GM23338 (cell line): ENCODE data around the gene CX3CR1. TPM values are rescaled to one million over a fixed set of nuclear protein-coding genes. Genes with fewer than 3 reads are reported as not detected.

ENCODE experiments used
- ATAC-seq: fragments of 200-7000 bp; cut with Tn5 transposase; 3 replicates; pipeline ENCODE4 v1.9.1; 2020
- DNase-seq: peaks from one replicate; pipeline ENCODE4 v3.0.0-alpha.2; 2015; ENCODE audit warnings: low spot score
- H2AFZ ChIP-seq: fragments of 200-600 bp; sonication (generic); 2 replicates; pipeline ENCODE4 v1.8.0; 2016; ENCODE audit warnings: antibody characterized with exemption, mild to moderate bottlenecking, moderate library complexity
- H3F3A ChIP-seq: fragments of 200-600 bp; sonication (generic); replicated peaks from 2 replicates; pipeline ENCODE4 v1.8.0; 2017; ENCODE audit warnings: antibody characterized with exemption, mixed run types, low read depth
- H3K27ac ChIP-seq: fragments of 200-600 bp; sonication (generic); 2 replicates; pipeline ENCODE4 v1.6.1; 2016; ENCODE audit warnings: low read depth
- H3K27me3 ChIP-seq: fragments of 200-600 bp; sonication (generic); 2 replicates; pipeline ENCODE4 v1.8.0; 2016; ENCODE audit warnings: mild to moderate bottlenecking, mixed run types, moderate library complexity; ENCODE audit not compliant: insufficient read depth
- H3K36me3 ChIP-seq: fragments of 200-600 bp; sonication (generic); 2 replicates; pipeline ENCODE4 v1.8.0; 2016; ENCODE audit warnings: mild to moderate bottlenecking; ENCODE audit not compliant: insufficient read depth
- H3K4me1 ChIP-seq: fragments of 200-600 bp; sonication (generic); 2 replicates; pipeline ENCODE4 v1.8.0; 2016; ENCODE audit warnings: mild to moderate bottlenecking, moderate library complexity; ENCODE audit not compliant: insufficient read depth
- H3K4me2 ChIP-seq: fragments of 200-600 bp; sonication (generic); 2 replicates; pipeline ENCODE4 v1.7.1; 2017; ENCODE audit warnings: mixed run types
- H3K4me3 ChIP-seq: fragments of 200-600 bp; sonication (generic); 2 replicates; pipeline ENCODE4 v1.6.1; 2016; ENCODE audit warnings: mixed run types
- H3K79me2 ChIP-seq: fragments of 200-600 bp; sonication (generic); replicated peaks from 2 replicates; pipeline ENCODE4 v1.8.0; 2017; ENCODE audit warnings: mild to moderate bottlenecking; ENCODE audit not compliant: insufficient read depth
- H3K9me2 ChIP-seq: fragments of 200-600 bp; sonication (generic); 2 replicates; pipeline ENCODE4 v1.8.0; 2017; ENCODE audit not compliant: insufficient read depth
- H4K20me1 ChIP-seq: fragments of 200-600 bp; sonication (generic); replicated peaks from 2 replicates; pipeline ENCODE4 v1.8.0; 2017; ENCODE audit warnings: mild to moderate bottlenecking; ENCODE audit not compliant: insufficient read depth
- H3K27ac Mint-ChIP-seq: 2 replicates; pipeline ENCODE4 v1.8.0; 2020; ENCODE audit warnings: inconsistent platforms, mild to moderate bottlenecking, moderate library complexity, mixed read lengths
- H3K27me3 Mint-ChIP-seq: 3 replicates; pipeline ENCODE4 v1.8.0; 2022; ENCODE audit warnings: low read depth, mild to moderate bottlenecking, moderate library complexity, mixed read lengths, inconsistent platforms; ENCODE audit not compliant: insufficient read depth, poor library complexity
- H3K36me3 Mint-ChIP-seq: 3 replicates; pipeline ENCODE4 v1.8.0; 2021; ENCODE audit warnings: low read depth, mild to moderate bottlenecking, inconsistent platforms, moderate library complexity, mixed read lengths
- H3K4me1 Mint-ChIP-seq: 3 replicates; pipeline ENCODE4 v1.8.0; 2020; ENCODE audit warnings: mild to moderate bottlenecking, inconsistent platforms, mixed read lengths
- H3K4me3 Mint-ChIP-seq: 3 replicates; pipeline ENCODE4 v1.8.0; 2021; ENCODE audit warnings: moderate library complexity, mild to moderate bottlenecking, inconsistent platforms, mixed read lengths
- H3K9me3 Mint-ChIP-seq: 3 replicates; pipeline ENCODE4 v1.8.0; 2020; ENCODE audit warnings: moderate library complexity, mild to moderate bottlenecking, inconsistent platforms, mixed read lengths
- CREB1 ChIP-seq: fragments of 250-450 bp; sonication (Bioruptor Pico); IDR thresholded peaks from 2 replicates; pipeline ENCODE4 v1.5.0; 2020; ENCODE audit warnings: low read depth, mild to moderate bottlenecking, moderate library complexity
- ETS1 ChIP-seq: IDR thresholded peaks from 2 replicates; pipeline ENCODE4 v1.6.1; 2016; ENCODE audit warnings: antibody characterized with exemption
- EZH2 ChIP-seq: fragments of 200-600 bp; sonication (generic); IDR thresholded peaks from one replicate; pipeline ENCODE4 v1.8.0; 2017; ENCODE audit warnings: antibody characterized with exemption, mild to moderate bottlenecking, low read depth; ENCODE audit not compliant: unreplicated experiment
- EZH2phosphoT487 ChIP-seq: fragments of 200-600 bp; sonication (generic); IDR thresholded peaks from one replicate; pipeline ENCODE4 v1.8.1; 2018; ENCODE audit warnings: antibody characterized with exemption; ENCODE audit not compliant: unreplicated experiment
- JUNB ChIP-seq: IDR thresholded peaks from one replicate; pipeline ENCODE4 v1.6.1; 2016; ENCODE audit warnings: antibody characterized with exemption; ENCODE audit not compliant: unreplicated experiment
- NANOG ChIP-seq: IDR thresholded peaks from 2 replicates; pipeline ENCODE4 v1.6.1; 2016; ENCODE audit warnings: antibody characterized with exemption, borderline replicate concordance
- POLR2AphosphoS5 ChIP-seq: IDR thresholded peaks from 2 replicates; pipeline ENCODE4 v1.6.1; 2016; ENCODE audit warnings: antibody characterized with exemption, low read depth
- STAT1 ChIP-seq: IDR thresholded peaks from one replicate; pipeline ENCODE4 v1.6.1; 2016; ENCODE audit warnings: antibody characterized with exemption; ENCODE audit not compliant: unreplicated experiment
- ZNF114 ChIP-seq: fragments of 250-450 bp; sonication (Bioruptor Pico); IDR thresholded peaks from 2 replicates; pipeline ENCODE4 v1.5.0; 2020; ENCODE audit warnings: mild to moderate bottlenecking, moderate library complexity
- ZNF331 ChIP-seq: fragments of 250-450 bp; sonication (Bioruptor Pico); IDR thresholded peaks from 2 replicates; pipeline ENCODE4 v1.5.0; 2020; ENCODE audit warnings: low read depth, mild to moderate bottlenecking, moderate library complexity
- ZNF462 ChIP-seq: fragments of 250-450 bp; sonication (Bioruptor Pico); IDR thresholded peaks from 2 replicates; pipeline ENCODE4 v1.5.0; 2020; ENCODE audit warnings: mild to moderate bottlenecking, moderate library complexity
- polyA plus RNA-seq: library from polyadenylated mRNA; unstranded; fragments of >200 nt; fragmentation: Nextera tagmentation; extraction: Ambion mirVana; gene quantifications from 2 replicates; pipeline ENCODE4 v1.2.1, GENCODE V29; 2016
- total RNA-seq: library from RNA; depleted of rRNA; stranded (reverse); fragments of >200 nt; shearing (Covaris generic); gene quantifications from 2 replicates; pipeline ENCODE4 v1.2.3, GENCODE V29; 2014
- TF ChIP-seq, protein P1 (sequence below): IDR thresholded peaks from one replicate; pipeline ENCODE4 v1.6.1; 2018; ENCODE audit warnings: antibody characterized with exemption; ENCODE audit not compliant: unreplicated experiment
- TF ChIP-seq, protein P2 (sequence below), 2 experiments: fragments of 200-600 bp in 1 of 2; sonication (generic) in 1 of 2; conservative IDR thresholded peaks; 2 replicates each; pipeline versions ENCODE4 v1.5.1 to v1.6.1; 2016 to 2017; ENCODE audit warnings: antibody characterized with exemption in 2 of 2, low read depth in 2 of 2, mild to moderate bottlenecking in 2 of 2, moderate library complexity in 1 of 2

CX3CR1 gene
- total and polyA plus RNA-seq, 2 experiments from 2014 or later: 0.24 to 0.42 TPM

GRCh38 chr3:39295184-39295775 is 15.4 kb upstream of the CX3CR1 start:
- Mint-ChIP-seq H3K27ac (no peak overlapping the region), H3K4me3 (no peak overlapping the region)
- H4K20me1 ChIP-seq: no peaks in the 10 kb centered on the region

More at GRCh38 chr3:39295184-39295775, 15.4 kb upstream of the CX3CR1 start:
- DNase-seq: no peak
- H3K4me1 Mint-ChIP-seq: peaks cover 2% of the 10 kb centered on the region; the same call in 1 of the 3 replicates
- Histone ChIP-seq H3K27ac (no peak overlapping the region), H3K4me3 (no peak overlapping the region), H3K79me2 (no peaks in the 10 kb centered on the region), H3K27me3 (no peaks in the 10 kb centered on the region), H3K36me3 (no peaks in the 10 kb centered on the region), H3K4me1 (no peaks in the 10 kb centered on the region), H3K9me2 (no peaks in the 10 kb centered on the region), H3F3A (no peaks in the 10 kb centered on the region), H2AFZ (no peak overlapping the region), H3K4me2 (no peak overlapping the region)
- peaks cover 5% of the 10 kb centered on the region for H3K27me3 Mint-ChIP-seq
- peaks cover 9% of the 10 kb centered on the region; the same call in 2 of the 3 replicates for H3K9me3 Mint-ChIP-seq
- no peak for ATAC-seq
- no peak for TF ChIP-seq ZNF462 (CRISPR knock-in tag)
- no peak for TF ChIP-seq POLR2AphosphoS5
- no peak for TF ChIP-seq CREB1 (CRISPR knock-in tag)
- TF ChIP-seq ZNF331 (CRISPR knock-in tag): no peak
- no peak for TF ChIP-seq JUNB
- TF ChIP-seq STAT1: no peak
- TF ChIP-seq, protein P1, sequence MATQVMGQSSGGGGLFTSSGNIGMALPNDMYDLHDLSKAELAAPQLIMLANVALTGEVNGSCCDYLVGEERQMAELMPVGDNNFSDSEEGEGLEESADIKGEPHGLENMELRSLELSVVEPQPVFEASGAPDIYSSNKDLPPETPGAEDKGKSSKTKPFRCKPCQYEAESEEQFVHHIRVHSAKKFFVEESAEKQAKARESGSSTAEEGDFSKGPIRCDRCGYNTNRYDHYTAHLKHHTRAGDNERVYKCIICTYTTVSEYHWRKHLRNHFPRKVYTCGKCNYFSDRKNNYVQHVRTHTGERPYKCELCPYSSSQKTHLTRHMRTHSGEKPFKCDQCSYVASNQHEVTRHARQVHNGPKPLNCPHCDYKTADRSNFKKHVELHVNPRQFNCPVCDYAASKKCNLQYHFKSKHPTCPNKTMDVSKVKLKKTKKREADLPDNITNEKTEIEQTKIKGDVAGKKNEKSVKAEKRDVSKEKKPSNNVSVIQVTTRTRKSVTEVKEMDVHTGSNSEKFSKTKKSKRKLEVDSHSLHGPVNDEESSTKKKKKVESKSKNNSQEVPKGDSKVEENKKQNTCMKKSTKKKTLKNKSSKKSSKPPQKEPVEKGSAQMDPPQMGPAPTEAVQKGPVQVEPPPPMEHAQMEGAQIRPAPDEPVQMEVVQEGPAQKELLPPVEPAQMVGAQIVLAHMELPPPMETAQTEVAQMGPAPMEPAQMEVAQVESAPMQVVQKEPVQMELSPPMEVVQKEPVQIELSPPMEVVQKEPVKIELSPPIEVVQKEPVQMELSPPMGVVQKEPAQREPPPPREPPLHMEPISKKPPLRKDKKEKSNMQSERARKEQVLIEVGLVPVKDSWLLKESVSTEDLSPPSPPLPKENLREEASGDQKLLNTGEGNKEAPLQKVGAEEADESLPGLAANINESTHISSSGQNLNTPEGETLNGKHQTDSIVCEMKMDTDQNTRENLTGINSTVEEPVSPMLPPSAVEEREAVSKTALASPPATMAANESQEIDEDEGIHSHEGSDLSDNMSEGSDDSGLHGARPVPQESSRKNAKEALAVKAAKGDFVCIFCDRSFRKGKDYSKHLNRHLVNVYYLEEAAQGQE: no peak
- TF ChIP-seq, protein P2, sequence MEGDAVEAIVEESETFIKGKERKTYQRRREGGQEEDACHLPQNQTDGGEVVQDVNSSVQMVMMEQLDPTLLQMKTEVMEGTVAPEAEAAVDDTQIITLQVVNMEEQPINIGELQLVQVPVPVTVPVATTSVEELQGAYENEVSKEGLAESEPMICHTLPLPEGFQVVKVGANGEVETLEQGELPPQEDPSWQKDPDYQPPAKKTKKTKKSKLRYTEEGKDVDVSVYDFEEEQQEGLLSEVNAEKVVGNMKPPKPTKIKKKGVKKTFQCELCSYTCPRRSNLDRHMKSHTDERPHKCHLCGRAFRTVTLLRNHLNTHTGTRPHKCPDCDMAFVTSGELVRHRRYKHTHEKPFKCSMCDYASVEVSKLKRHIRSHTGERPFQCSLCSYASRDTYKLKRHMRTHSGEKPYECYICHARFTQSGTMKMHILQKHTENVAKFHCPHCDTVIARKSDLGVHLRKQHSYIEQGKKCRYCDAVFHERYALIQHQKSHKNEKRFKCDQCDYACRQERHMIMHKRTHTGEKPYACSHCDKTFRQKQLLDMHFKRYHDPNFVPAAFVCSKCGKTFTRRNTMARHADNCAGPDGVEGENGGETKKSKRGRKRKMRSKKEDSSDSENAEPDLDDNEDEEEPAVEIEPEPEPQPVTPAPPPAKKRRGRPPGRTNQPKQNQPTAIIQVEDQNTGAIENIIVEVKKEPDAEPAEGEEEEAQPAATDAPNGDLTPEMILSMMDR (conservative IDR thresholded peaks at IDR 0.05; ENCODE audit: low read depth in 2 of 2): no peak
- no peak for TF ChIP-seq ZNF114 (CRISPR knock-in tag)
- no peak for TF ChIP-seq EZH2
- no peak for TF ChIP-seq ETS1
- no peak for TF ChIP-seq EZH2phosphoT487
- no peak for TF ChIP-seq NANOG
- no peaks in the 10 kb centered on the region; the same call in 2 of the 3 replicates for H3K36me3 Mint-ChIP-seq
